CD4-positive, alpha-beta T cell (primary cell): Measurements from ENCODE around the gene TPTE2. TPM values are rescaled to one million over a fixed set of nuclear protein-coding genes. Genes with fewer than 3 reads are reported as not detected.
"Not testable (repeated sequence)": the region's sequence is repeated elsewhere in the genome, so short reads cannot be mapped to it uniquely, and the experiment has no call there.

Experiments
- ATAC-seq: fragments of 200-7000 bp; cut with Tn5 transposase; one replicate; pipeline ENCODE4 v1.10.0; 2022; ENCODE audit warnings: mild to moderate bottlenecking; ENCODE audit not compliant: poor library complexity
- CTCF ChIA-PET: fragments of 350-600 bp; sonication (Branson Sonifier 250); formaldehyde crosslinking; loops from one replicate; lab custom pipeline; 2021; ENCODE audit warnings: antibody characterized with exemption, inconsistent platforms; lab: Charles Lee
- POLR2A ChIA-PET: fragments of 350-600 bp; sonication (Branson Sonifier 250); formaldehyde crosslinking; loops from one replicate; lab custom pipeline; 2021; ENCODE audit warnings: antibody characterized with exemption, inconsistent platforms; lab: Charles Lee
- DNase-seq, 14 experiments: peaks; one replicate each; pipeline ENCODE4 v3.0.0-alpha.2; 2013 to 2020; ENCODE audit warnings: mixed read lengths in 2 of 14
- H3K27ac ChIP-seq, 2 donors: one replicate each; pipeline versions ENCODE4 v1.5.1 to v1.7.0; 2013; ENCODE audit warnings: low read length in 2 of 2, low read depth in 1 of 2, mild to moderate bottlenecking in 1 of 2
- H3K27me3 ChIP-seq, 2 experiments: 1 replicate in 1 of 2; 2 replicates in 1 of 2; pipeline versions ENCODE4 v1.6.1 to v1.7.0; 2013; ENCODE audit warnings: low read length in 2 of 2, control low read depth in 1 of 2, mild to moderate bottlenecking in 1 of 2, moderate library complexity in 1 of 2; ENCODE audit not compliant: insufficient read depth in 2 of 2, control insufficient read depth in 1 of 2
- H3K36me3 ChIP-seq: one replicate; pipeline ENCODE4 v1.6.1; 2013; ENCODE audit warnings: low read length, control low read depth; ENCODE audit not compliant: insufficient read depth
- H3K4me1 ChIP-seq: one replicate; pipeline ENCODE4 v1.6.1; 2013; ENCODE audit warnings: low read length, control low read depth; ENCODE audit not compliant: insufficient read depth
- H3K4me3 ChIP-seq: one replicate; pipeline ENCODE4 v1.5.1; 2013; ENCODE audit warnings: mild to moderate bottlenecking, low read length, moderate library complexity
- H3K9me3 ChIP-seq, 2 experiments: 1 replicate in 1 of 2; 2 replicates in 1 of 2; pipeline versions ENCODE4 v1.6.1 to v1.7.0; 2013; ENCODE audit warnings: low read length in 2 of 2, mild to moderate bottlenecking in 2 of 2, control low read depth in 1 of 2, moderate library complexity in 1 of 2; ENCODE audit not compliant: control insufficient read depth in 1 of 2, insufficient read depth in 1 of 2
- H3K27ac Mint-ChIP-seq: one replicate; pipeline ENCODE4 v1.8.0; 2020; ENCODE audit warnings: mixed read lengths
- H3K27me3 Mint-ChIP-seq: one replicate; pipeline ENCODE4 v1.8.0; 2021; ENCODE audit warnings: mixed read lengths
- H3K36me3 Mint-ChIP-seq: one replicate; pipeline ENCODE4 v1.8.0; 2021; ENCODE audit warnings: low read depth, mixed read lengths
- H3K4me1 Mint-ChIP-seq: one replicate; pipeline ENCODE4 v1.8.0; 2021; ENCODE audit warnings: low read depth, mixed read lengths
- H3K4me3 Mint-ChIP-seq: one replicate; pipeline ENCODE4 v1.8.0; 2020; ENCODE audit warnings: mild to moderate bottlenecking, mixed read lengths
- H3K9me3 Mint-ChIP-seq: one replicate; pipeline ENCODE4 v1.8.0; 2020; ENCODE audit warnings: mixed read lengths
- intact Hi-C, 2 experiments: fragments of 100-400 bp; cut with DNase I in 1 of 2; cut with micrococcal nuclease in 1 of 2; formaldehyde crosslinking; loops; one replicate each; pipeline versions ENCODE4 v1.15.1 to v1.9.0; 2023 to 2025; cut with DNase I, micrococcal nuclease
- total RNA-seq, 174 experiments: library from RNA in 2 of 174; stranded (reverse) in 2 of 174; gene quantifications; one replicate each; pipeline ENCODE4 v1.2.3 and lab custom pipeline; 2021 to 2026
- TF ChIP-seq, protein P1 (sequence below): fragments of 200-600 bp; IDR thresholded peaks from one replicate; pipeline ENCODE4 v1.8.0; 2022; ENCODE audit warnings: antibody characterized with exemption, mild to moderate bottlenecking

The TPTE2 gene
- total RNA-seq, 2 experiments from 2014 or later: 0.14 TPM; not detected in 1

DNA sequence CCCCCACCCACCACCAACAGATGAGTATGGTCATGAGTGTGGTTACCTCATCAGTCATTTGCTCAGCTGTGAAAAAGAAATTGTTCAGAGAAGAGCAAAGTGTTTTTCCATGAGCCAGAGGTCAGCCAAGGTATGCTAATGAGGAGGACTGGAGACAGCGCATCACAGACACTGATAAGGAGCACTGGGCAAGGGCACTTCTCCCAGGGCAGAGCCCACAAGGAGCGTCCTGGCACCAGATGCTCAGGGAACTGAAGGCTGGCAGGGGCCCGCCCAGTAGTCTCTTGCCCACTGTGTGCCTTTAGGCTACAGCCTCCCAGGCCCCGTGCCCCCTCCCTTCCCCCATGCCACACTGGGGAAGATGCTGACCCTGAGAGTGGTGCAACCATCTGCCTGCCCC, 148.8 kb downstream of the TPTE2 start:
- POLR2A ChIA-PET, H3K9me3 Mint-ChIP-seq, CTCF ChIA-PET, intact Hi-C loops, H3K36me3 ChIP-seq, H3K4me3 Mint-ChIP-seq, H3K4me3 ChIP-seq, H3K4me1 ChIP-seq, DNase-seq, H3K9me3 ChIP-seq, H3K27ac Mint-ChIP-seq, ATAC-seq, H3K36me3 Mint-ChIP-seq, H3K4me1 Mint-ChIP-seq, H3K27ac ChIP-seq, H3K27me3 ChIP-seq: not testable (repeated sequence)
- peaks cover 11% of the 10 kb centered on the region for H3K27me3 Mint-ChIP-seq

DNA sequence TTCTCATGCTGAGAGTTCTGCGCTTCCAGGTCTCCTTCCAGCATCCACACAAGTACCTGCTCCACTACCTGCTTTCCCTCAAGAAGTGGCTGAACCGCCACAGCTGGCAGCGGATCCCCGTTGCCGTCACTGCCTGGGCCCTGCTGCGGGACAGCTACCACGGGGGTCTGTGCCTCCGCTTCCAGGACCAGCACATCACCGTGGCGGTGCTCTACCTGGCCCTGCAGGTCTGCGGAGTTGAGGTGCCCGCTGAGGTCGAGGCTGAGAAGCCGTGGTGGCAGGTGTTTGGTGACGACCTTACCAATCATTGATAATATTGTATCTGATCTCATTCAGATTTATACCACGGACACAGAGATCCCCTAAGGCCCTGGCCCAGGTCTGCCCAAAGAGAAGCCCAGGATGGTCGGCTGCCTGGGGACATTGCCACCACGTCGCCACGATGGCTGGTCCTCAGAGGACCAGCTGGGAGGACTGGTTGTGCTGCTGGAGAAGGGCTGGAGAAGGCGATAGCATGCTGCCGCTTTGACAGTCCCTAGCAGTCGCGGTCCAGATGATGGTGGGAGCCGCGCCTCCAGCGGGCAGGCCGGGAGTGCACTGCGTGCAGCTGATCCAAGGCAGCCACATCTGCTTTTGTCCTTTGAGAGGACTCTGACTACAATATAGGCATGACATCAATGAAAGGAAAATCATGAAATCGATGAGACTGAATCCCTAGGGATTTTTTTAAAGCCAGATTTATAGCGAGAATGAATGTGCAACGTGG, 178.4 kb downstream of the TPTE2 start:
- H3K4me3 ChIP-seq, DNase-seq, H3K27ac ChIP-seq, ATAC-seq, H3K9me3 Mint-ChIP-seq, H3K4me1 ChIP-seq, H3K4me3 Mint-ChIP-seq, H3K27me3 ChIP-seq, intact Hi-C loops, H3K36me3 ChIP-seq, H3K4me1 Mint-ChIP-seq, H3K36me3 Mint-ChIP-seq, H3K27me3 Mint-ChIP-seq, H3K27ac Mint-ChIP-seq, H3K9me3 ChIP-seq, CTCF ChIA-PET, POLR2A ChIA-PET: not testable (repeated sequence)

DNA sequence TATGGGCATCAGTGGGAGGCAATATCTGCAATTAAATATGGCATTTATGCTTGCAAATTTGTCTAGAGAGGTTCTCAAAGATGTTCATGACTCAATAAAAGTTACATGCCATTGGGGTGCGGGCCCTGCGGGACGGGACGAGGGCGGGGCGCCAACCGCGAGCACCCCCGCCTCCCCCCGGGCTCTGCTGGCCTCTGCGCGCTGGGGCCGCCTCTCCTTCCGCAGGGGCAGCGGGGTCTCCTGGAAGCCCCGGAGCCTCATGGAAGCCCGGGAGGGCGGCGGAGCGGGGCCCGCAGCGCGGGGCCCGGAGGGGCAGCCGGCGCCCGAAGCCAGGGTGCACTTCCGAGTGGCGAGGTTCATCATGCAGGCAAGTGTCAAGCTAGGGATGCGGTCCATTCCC, 179.2 kb downstream of the TPTE2 start:
- H3K27ac Mint-ChIP-seq: no peak overlapping the region
- no peaks in the 10 kb centered on the region for H3K36me3 Mint-ChIP-seq
- CTCF ChIA-PET: no interaction called here

More for the DNA sequence above, 179.2 kb downstream of the TPTE2 start:
- TF ChIP-seq, protein P1, sequence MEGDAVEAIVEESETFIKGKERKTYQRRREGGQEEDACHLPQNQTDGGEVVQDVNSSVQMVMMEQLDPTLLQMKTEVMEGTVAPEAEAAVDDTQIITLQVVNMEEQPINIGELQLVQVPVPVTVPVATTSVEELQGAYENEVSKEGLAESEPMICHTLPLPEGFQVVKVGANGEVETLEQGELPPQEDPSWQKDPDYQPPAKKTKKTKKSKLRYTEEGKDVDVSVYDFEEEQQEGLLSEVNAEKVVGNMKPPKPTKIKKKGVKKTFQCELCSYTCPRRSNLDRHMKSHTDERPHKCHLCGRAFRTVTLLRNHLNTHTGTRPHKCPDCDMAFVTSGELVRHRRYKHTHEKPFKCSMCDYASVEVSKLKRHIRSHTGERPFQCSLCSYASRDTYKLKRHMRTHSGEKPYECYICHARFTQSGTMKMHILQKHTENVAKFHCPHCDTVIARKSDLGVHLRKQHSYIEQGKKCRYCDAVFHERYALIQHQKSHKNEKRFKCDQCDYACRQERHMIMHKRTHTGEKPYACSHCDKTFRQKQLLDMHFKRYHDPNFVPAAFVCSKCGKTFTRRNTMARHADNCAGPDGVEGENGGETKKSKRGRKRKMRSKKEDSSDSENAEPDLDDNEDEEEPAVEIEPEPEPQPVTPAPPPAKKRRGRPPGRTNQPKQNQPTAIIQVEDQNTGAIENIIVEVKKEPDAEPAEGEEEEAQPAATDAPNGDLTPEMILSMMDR: no peak
- ATAC-seq (no peak), DNase-seq (no peak)
- H3K4me1 Mint-ChIP-seq: no peaks in the 10 kb centered on the region
- POLR2A ChIA-PET: no interaction called here
- Histone ChIP-seq H3K27ac (no peak overlapping the region), H3K27me3 (no peaks in the 10 kb centered on the region), H3K4me3 (no peak overlapping the region), H3K4me1 (no peaks in the 10 kb centered on the region), H3K36me3 (no peaks in the 10 kb centered on the region), H3K9me3 (peaks cover 0 to 7% of the 10 kb centered on the region in 2 experiments)
- H3K27me3 Mint-ChIP-seq: peaks cover 8% of the 10 kb centered on the region
- no peak overlapping the region for H3K4me3 Mint-ChIP-seq
- intact Hi-C loops: no loop called here
- no peaks in the 10 kb centered on the region for H3K9me3 Mint-ChIP-seq

Other genes with a start within 250 kb of the TPTE2 start
- 10 to 100 TPM; 48.0 to 51.2 TPM for gene MPHOSPH8, start 72.1 kb upstream of the TPTE2 start, total RNA-seq
- 10 to 100 TPM; 71.0 to 71.9 TPM for gene PSPC1, start 221.4 kb upstream of the TPTE2 start, total RNA-seq